DMS53 treated with DMSO at 0.1 percent for 48 hours (cell line): Measurements from ENCODE around the gene HMGXB3.

Source experiments
- DNase-seq: peaks from one replicate; lab custom pipeline; 2025; ENCODE audit not compliant: unreplicated experiment; lab: John Stamatoyannopoulos, UW

The HMGXB3 gene

GRCh38 chr5:149981206-149981605 is 19.3 kb upstream of the HMGXB3 start:
- no peak for DNase-seq

GRCh38 chr5:149982505-149982904 is 18.0 kb upstream of the HMGXB3 start:
- DNase-seq = no peak

- no peak for DNase-seq
These were observed 12.4 kb upstream of the HMGXB3 start for GRCh38 chr5:149988126-149988525.

- peak; percentile 82 for DNase-seq
These were observed 9.8 kb upstream of the HMGXB3 start for GRCh38 chr5:149990518-149991376.

GRCh38 chr5:149993471-149993870 is 7.1 kb upstream of the HMGXB3 start:
- no peak for DNase-seq

- DNase-seq = no peak
These were observed 4.9 kb upstream of the HMGXB3 start for GRCh38 chr5:149995385-149996204.

- no peak for DNase-seq
These were observed 4.2 kb upstream of the HMGXB3 start for GRCh38 chr5:149996205-149996890.

GRCh38 chr5:149998281-149998680 is 2.3 kb upstream of the HMGXB3 start:
- DNase-seq = no peak

- DNase-seq = no peak
These were observed 1.2 kb upstream of the HMGXB3 start for GRCh38 chr5:149999359-149999758.

GRCh38 chr5:149999866-150000255 is 678 bp upstream of the HMGXB3 start:
- no peak for DNase-seq

GRCh38 chr5:150000990-150001659 is 586 bp downstream of the HMGXB3 start:
- DNase-seq = no peak

GRCh38 chr5:150001660-150002486 is 1.3 kb downstream of the HMGXB3 start:
- peak; percentile 65 for DNase-seq

GRCh38 chr5:150006318-150006717 is 5.8 kb downstream of the HMGXB3 start:
- DNase-seq = no peak

GRCh38 chr5:150007050-150007449 is 6.5 kb downstream of the HMGXB3 start:
- no peak for DNase-seq

GRCh38 chr5:150009671-150010387 is 9.3 kb downstream of the HMGXB3 start:
- no peak for DNase-seq

GRCh38 chr5:150013931-150014330 is 13.4 kb downstream of the HMGXB3 start:
- no peak for DNase-seq

- no peak for DNase-seq
These were observed 13.9 kb downstream of the HMGXB3 start for GRCh38 chr5:150014456-150014855.

- no peak for DNase-seq
These were observed 14.9 kb downstream of the HMGXB3 start for GRCh38 chr5:150015415-150015814.

GRCh38 chr5:150016537-150016936 is 16.0 kb downstream of the HMGXB3 start:
- no peak for DNase-seq
